ENCODE results near the gene ZDHHC8.

Gene ZDHHC8

DNA sequence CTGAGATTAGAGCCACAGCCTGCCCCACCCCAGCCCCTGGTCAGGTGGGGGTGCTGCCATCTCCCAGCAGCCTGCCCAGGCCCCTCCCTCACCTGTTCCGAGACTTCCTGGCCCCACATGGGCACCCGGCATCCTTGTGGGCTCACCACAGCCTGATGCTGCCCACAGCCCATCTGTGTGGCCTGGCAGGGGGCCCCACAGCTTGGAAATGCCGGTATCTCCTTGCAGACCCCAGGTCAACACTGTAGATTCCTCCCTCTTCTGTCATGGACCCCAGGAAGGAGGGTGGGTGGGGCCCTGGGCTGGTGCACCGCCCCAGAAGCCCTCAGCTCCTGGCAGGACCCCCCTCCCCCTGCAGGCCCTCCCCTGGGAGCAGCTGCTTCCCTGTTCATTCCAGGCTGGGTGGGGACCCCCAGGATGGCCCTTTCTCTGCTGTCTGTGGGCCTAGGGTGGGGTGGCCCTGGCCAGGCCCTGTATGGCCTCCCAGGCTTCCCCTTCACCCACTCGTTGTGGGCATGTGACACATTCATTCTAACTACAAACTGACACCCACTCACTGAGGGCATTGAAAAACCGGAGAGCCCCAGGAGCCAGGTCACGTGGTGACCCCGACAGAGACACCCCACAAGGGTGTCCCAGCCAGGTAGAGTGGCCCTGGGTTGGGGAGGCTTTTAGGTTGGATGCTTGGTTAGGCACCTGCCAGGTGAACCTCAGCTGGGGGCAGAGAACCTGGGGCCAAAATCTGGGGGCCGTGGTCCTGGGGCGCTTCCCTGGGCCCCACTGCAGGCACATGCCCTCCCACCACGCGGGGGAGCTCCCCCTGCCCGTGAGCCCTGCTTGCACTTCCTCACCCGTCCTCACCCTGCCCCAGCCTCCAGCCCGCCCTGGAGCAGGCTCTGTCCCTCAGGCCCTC lies 63.3 kb downstream of the ZDHHC8 start:
- no peak for DNase-seq (ENCODE audit: low read depth)

DNA sequence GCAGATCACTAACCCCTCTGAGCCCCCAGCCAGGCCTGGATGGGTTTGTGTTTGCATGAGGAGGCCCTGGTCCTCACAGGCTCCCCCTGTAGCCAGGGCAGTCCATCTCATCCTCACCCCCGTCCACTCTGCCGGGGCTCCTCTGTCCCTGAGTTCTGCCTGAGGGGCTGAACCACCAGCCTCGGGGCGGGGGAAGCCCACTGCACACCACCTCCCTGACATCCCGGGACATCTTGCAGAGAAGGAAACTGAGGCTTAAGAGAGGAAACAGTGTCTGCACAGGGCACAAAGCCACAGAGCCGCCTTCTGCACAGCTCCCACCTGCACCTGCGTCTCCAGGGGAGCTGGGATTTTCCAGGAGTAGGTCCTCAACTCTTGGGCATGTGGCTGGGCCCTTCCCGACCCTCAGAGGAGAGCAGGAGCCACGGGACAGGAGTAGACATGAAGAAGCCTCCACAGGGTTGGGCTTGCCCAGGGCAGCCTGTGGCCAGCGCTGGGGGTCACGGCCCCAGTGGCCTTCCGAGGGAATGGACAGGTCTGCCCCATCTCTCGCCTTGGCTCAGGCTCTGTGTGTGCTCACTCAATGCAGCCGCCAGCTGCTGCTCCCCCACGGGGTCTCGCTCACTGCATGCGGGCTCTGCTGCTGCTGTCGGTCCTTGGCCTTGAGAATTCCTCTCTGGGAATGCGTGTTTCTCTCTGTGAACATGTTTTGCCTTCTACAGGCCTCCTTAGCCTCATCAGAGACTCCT lies 64.7 kb downstream of the ZDHHC8 start:
- DNase-seq (ENCODE audit: low read depth), result no peak

Measured in T follicular helper cell (primary cell).